Activated T-helper 17 cell treated with anti-CD3 and anti-CD28 coated beads, Interleukin-2, amount 50 U/mL, for 72 hours (primary cell): ENCODE data around the gene CTNNA3. TPM values are rescaled to one million over a fixed set of nuclear protein-coding genes. Genes with fewer than 3 reads are reported as not detected.

Experiments used
- ATAC-seq: fragments of 150-1000 bp; cut with Tn5 transposase; replicated peaks from 2 replicates; pipeline ENCODE4 v1.10.0; 2021; ENCODE audit warnings: mild to moderate bottlenecking, moderate library complexity
- H3K27ac Mint-ChIP-seq: one replicate; pipeline ENCODE4 v1.8.0; 2022; ENCODE audit warnings: mixed read lengths
- H3K27me3 Mint-ChIP-seq: one replicate; pipeline ENCODE4 v1.8.0; 2022; ENCODE audit warnings: mixed read lengths
- H3K36me3 Mint-ChIP-seq: one replicate; pipeline ENCODE4 v1.8.0; 2022; ENCODE audit warnings: low read depth, mild to moderate bottlenecking, mixed read lengths
- H3K4me1 Mint-ChIP-seq: one replicate; pipeline ENCODE4 v1.8.0; 2022; ENCODE audit warnings: mixed read lengths
- H3K4me3 Mint-ChIP-seq: one replicate; pipeline ENCODE4 v1.8.0; 2022; ENCODE audit warnings: mild to moderate bottlenecking, mixed read lengths
- H3K9me3 Mint-ChIP-seq: one replicate; pipeline ENCODE4 v1.8.0; 2022; ENCODE audit warnings: mixed read lengths
- total RNA-seq, 2 donors: library from RNA; stranded (reverse); gene quantifications; one replicate each; pipeline ENCODE4 v1.2.3, GENCODE V29; 2022

Gene CTNNA3
- total RNA-seq, 2 donors from 2014 or later = 5.7 TPM; not detected in 1

DNA sequence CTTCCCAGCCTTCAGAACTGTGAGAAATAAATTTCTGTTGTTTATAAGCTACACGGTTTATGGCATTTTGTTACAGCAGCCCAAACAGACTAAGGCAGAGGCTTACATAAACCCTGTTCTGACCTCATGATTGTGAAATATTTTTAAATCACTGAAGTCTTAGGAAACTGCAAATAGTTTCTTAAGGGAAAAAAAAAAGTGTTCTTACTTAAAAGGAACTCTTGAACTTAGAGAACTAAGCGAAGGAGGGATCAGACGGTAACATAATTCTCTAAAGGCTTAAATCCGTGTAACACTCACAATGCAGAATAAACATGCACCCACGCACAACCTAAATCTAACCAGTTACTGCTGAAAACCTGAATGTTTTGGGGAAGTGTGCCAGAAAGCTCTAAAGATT lies 1519.2 kb downstream of the CTNNA3 start:
- no peak for ATAC-seq
- no peaks in the 10 kb centered on the region for H3K9me3 Mint-ChIP-seq
- no peak overlapping the region for H3K4me3 Mint-ChIP-seq
- no peaks in the 10 kb centered on the region for H3K36me3 Mint-ChIP-seq
- H3K4me1 Mint-ChIP-seq = no peaks in the 10 kb centered on the region
- no peak overlapping the region for H3K27ac Mint-ChIP-seq
- H3K27me3 Mint-ChIP-seq = peaks cover 4% of the 10 kb centered on the region

DNA sequence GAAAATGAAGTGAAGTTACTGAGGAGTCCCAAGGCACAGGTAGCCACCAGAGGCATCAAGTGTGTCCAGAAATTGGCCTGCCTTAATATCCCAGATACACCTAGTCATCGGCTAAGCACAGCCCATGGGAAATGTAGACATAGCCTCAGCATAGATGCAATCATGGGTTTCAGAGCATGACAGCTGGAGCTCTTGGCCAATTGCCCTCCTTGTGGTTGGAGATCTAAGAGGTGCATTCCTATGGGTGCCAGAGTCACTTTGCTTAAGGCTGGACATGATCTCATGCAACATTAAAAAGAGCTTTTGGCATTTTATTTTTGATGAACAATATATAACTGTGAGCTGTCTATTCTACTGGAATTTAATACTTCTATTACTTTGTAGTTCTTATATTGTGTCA lies 1528.2 kb downstream of the CTNNA3 start:
- no peak for ATAC-seq
- Mint-ChIP-seq H3K27ac (no peak overlapping the region), H3K9me3 (no peaks in the 10 kb centered on the region), H3K4me1 (no peaks in the 10 kb centered on the region), H3K27me3 (peaks cover 6% of the 10 kb centered on the region), H3K4me3 (no peak overlapping the region), H3K36me3 (no peaks in the 10 kb centered on the region)

DNA sequence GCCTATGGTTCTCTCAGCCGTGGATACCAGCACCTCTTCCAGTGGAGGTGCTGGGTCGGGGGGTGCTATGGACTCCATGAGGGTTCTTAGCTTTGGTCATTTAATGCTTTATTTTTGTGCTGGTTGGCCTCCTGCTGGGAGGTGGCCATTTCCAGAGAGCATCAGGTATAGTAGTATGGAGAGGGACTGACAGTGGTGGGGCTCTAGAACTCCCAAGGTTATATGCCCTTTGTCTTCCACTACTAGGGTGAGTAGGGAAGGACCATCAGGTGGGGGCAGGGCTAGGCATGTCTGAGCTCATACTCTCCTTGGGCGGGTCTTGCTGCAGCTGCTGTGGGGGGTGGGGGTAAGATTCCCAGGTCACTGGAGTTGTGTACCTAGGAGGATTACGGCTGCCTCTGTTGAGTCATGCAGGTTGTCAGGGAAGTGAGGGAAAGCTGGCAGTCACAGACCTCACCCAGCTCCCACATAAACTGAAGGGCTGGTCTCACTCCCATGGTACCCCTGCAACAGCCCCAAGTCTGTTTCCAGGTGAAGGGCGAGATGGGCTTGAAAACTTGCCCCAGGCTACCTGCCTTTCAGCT lies 1533.3 kb downstream of the CTNNA3 start:
- H3K27me3 Mint-ChIP-seq = no peaks in the 10 kb centered on the region
- no peaks in the 10 kb centered on the region for H3K36me3 Mint-ChIP-seq
- H3K27ac Mint-ChIP-seq = no peak overlapping the region
- ATAC-seq = no peak
- no peaks in the 10 kb centered on the region for H3K9me3 Mint-ChIP-seq
- no peak overlapping the region for H3K4me3 Mint-ChIP-seq
- no peaks in the 10 kb centered on the region for H3K4me1 Mint-ChIP-seq

DNA sequence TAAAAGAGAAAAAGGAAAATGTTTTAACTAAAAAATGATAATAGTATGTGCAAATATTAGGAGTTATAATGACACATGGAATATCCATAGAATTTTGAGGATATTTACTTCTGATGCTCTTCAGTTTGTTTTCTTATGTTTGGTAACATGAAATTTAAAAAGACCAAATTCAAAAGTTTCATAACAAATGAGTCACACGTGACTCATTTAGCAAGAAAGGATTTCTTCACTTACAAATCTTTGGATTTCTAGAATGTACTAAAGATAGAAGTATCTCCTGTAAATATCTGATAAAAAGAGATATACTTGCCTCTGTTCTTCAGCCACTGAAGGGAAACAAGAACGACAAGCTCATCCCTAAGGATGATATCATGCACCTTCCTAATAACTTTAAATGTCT lies 1544.6 kb downstream of the CTNNA3 start:
- Mint-ChIP-seq H3K27me3 (no peaks in the 10 kb centered on the region), H3K9me3 (no peaks in the 10 kb centered on the region), H3K4me1 (no peaks in the 10 kb centered on the region), H3K27ac (no peak overlapping the region), H3K4me3 (no peak overlapping the region), H3K36me3 (no peaks in the 10 kb centered on the region)
- ATAC-seq = no peak

DNA sequence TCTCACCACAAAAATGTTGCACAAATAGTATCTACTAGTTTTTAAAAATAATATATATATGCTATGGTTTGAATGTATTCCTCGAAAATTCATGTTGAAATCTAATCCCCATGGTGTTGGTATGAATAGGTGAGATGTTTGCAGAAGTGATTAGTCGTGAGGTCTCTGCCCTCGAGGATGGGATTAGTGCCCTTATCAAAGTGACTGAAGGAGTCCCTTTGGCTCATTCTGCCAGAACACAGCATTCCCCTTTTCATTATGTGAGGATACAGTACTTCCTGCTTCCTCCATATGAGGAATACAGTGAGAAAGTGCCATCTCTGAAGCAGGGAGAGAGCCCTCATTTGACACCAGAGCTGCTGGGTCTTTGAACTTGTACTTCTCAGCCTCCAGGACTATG lies 1547.7 kb downstream of the CTNNA3 start:
- H3K27me3 Mint-ChIP-seq = no peaks in the 10 kb centered on the region
- no peaks in the 10 kb centered on the region for H3K36me3 Mint-ChIP-seq
- no peak overlapping the region for H3K27ac Mint-ChIP-seq
- no peaks in the 10 kb centered on the region for H3K4me1 Mint-ChIP-seq
- no peaks in the 10 kb centered on the region for H3K9me3 Mint-ChIP-seq
- ATAC-seq = no peak
- H3K4me3 Mint-ChIP-seq = no peak overlapping the region

DNA sequence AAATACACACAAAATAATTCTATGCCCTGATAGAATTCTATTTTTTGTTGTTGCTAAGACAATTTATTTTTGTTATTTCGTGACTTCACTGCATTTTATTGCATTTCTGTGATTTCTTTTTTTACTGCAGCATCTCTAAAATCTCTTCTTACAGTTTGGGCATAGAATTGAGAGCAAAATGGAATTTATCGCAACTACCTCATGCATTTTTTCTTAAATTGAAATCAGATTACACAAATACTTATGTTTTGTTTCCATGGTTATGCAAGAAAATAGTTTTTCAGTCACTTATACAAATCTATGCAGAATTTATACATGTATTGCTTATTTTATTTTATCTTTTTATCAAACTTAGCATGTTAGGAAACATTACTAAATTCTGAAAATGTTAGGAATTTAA lies 1552.0 kb downstream of the CTNNA3 start:
- Mint-ChIP-seq H3K4me3 (no peak overlapping the region), H3K27ac (no peak overlapping the region), H3K36me3 (no peaks in the 10 kb centered on the region), H3K4me1 (no peaks in the 10 kb centered on the region), H3K9me3 (no peaks in the 10 kb centered on the region), H3K27me3 (no peaks in the 10 kb centered on the region)
- ATAC-seq = no peak

DNA sequence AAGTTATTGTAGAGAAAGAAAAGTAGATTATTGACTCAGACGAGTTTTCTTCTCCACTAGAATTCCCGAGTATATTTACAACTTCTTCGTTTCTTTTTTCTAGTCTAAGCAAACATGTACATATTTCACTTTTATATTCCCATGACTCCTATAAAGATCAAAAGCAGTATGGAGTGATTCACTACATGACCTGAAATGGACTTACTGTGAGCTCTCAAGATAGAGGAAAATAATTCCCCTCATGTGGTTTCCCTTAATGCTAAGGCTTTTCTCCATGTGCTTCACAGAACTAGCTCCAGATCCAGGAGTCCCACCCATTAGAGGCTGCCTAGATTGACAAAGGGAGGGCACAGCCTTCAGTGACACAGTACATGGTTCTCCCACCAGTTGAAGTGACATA lies 1593.2 kb downstream of the CTNNA3 start:
- no peak for ATAC-seq
- H3K9me3 Mint-ChIP-seq = peaks cover 5% of the 10 kb centered on the region
- H3K4me1 Mint-ChIP-seq = no peaks in the 10 kb centered on the region
- H3K4me3 Mint-ChIP-seq = no peak overlapping the region
- no peaks in the 10 kb centered on the region for H3K27me3 Mint-ChIP-seq
- H3K36me3 Mint-ChIP-seq = no peaks in the 10 kb centered on the region
- no peak overlapping the region for H3K27ac Mint-ChIP-seq

DNA sequence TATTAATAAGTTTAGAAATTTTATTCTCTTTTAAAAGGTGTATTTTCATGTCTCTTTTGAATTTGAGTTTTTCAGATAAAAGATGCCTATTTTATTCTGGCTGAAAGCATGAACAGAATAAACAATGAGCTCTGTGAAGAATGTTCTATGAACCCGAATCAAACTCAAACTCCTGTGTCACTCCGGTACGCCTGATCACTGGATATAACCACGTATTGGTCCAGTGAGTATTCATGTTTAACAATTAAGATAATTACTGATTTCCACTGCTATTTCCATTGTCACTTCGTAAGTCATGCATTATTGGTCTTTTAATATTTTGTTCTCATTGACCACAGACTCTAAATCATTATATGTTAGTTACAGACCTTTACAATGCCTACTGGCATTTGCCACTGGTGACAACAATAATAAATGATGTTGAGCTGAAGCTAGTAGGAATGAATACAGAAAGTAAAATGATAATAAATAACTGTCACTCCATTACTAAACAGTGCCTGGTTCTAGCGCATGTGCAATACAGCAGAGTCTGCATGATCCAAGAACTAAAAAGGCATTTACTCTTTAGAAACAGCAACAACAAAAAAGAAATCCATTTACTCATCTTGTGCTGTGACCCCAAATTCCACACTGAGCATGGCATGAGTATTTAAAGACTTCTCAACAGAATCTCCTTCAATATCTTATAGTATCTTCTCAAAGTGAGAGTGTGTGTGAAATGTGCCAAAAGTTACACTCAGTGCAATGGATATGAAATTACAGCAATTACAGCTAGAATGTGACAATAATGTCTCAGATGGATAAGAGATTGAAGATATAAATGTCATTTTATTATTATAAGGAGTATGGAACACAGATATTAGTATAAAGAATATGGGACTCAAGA lies 1597.2 kb downstream of the CTNNA3 start:
- no peaks in the 10 kb centered on the region for H3K4me1 Mint-ChIP-seq
- ATAC-seq = no peak
- no peaks in the 10 kb centered on the region for H3K27me3 Mint-ChIP-seq
- no peaks in the 10 kb centered on the region for H3K36me3 Mint-ChIP-seq
- H3K27ac Mint-ChIP-seq = no peak overlapping the region
- peaks cover 5% of the 10 kb centered on the region for H3K9me3 Mint-ChIP-seq
- H3K4me3 Mint-ChIP-seq = no peak overlapping the region

DNA sequence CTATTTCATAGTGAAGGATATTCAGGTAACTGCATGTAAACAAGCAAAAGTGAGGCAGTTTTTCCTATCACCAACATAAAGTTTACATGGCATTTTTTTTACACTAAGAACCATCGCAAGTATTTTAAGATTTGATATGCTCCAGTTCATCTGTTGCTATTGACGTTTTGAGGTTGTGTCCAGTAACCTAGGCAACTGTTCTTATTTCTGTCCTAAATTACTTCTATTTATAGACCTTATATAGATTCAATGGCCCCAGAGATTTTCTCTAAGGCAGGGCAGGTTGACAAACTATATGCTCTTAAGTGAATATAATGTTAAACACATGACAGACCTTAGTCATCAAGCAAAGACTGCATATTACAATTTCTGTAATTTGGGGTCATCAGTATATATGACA lies 1600.4 kb downstream of the CTNNA3 start:
- Mint-ChIP-seq H3K36me3 (no peaks in the 10 kb centered on the region), H3K27me3 (no peaks in the 10 kb centered on the region), H3K4me1 (no peaks in the 10 kb centered on the region), H3K27ac (no peak overlapping the region), H3K4me3 (no peak overlapping the region), H3K9me3 (no peaks in the 10 kb centered on the region)
- ATAC-seq = no peak

DNA sequence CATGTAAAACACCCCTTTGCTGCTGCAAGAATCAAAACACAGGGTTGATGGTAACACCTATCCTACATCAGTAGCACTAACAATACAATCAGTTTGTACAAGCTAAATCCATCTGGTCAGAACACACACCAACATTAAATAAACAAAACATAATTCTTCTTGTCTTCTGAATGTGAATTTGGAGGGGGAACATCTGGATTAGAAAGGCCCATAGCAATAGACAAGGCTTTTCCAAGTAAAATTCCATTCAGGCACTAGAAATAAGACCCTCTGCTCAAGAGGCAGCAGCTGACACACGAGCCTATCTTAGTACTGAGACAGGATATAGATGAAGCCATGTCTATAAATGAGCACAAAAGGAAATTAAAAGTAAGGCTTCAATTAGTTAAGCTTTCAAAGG lies 1610.1 kb downstream of the CTNNA3 start:
- no peak for ATAC-seq
- H3K9me3 Mint-ChIP-seq = no peaks in the 10 kb centered on the region
- no peaks in the 10 kb centered on the region for H3K36me3 Mint-ChIP-seq
- H3K4me3 Mint-ChIP-seq = no peak overlapping the region
- H3K27me3 Mint-ChIP-seq = no peaks in the 10 kb centered on the region
- H3K4me1 Mint-ChIP-seq = no peaks in the 10 kb centered on the region
- no peak overlapping the region for H3K27ac Mint-ChIP-seq

DNA sequence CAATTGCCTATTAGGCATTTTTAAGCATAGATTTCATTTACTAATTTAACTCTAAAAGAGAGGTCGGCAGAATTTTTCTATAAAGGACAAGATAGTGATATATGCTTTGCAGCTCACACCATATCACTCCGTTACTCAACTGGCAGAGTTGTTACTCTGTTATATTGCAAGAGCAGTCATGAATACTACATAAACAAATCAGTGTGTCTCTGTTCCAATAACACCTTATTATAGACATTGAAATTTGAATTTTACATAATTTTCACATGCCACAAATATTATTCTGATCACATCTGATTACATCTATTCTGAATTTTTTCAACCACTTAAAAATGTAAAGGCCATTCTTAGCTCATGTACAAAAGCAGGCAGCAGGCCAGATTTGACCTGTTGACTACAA lies 1624.1 kb downstream of the CTNNA3 start:
- H3K4me1 Mint-ChIP-seq = no peaks in the 10 kb centered on the region
- H3K27me3 Mint-ChIP-seq = no peaks in the 10 kb centered on the region
- ATAC-seq = no peak
- peaks cover 5% of the 10 kb centered on the region for H3K9me3 Mint-ChIP-seq
- H3K36me3 Mint-ChIP-seq = no peaks in the 10 kb centered on the region
- no peak overlapping the region for H3K4me3 Mint-ChIP-seq
- no peak overlapping the region for H3K27ac Mint-ChIP-seq

DNA sequence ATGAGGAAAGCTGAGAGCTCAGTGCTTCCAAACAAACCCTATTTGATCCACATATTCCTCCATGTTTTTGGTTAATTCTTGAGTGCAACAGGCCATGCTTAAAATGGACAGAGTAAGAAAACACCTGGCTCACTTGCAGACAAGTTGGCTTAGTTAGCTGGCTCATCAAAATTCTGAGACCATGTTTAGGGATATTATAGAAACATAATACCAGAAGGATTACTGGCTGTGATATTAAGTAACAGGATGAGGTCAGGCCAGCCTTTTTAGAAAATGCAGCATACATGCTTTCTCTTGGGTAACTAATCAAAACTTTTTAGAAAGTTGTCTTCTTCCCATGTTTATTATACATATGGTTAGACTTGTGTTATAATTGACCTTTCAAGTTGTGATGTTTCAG lies 1637.4 kb downstream of the CTNNA3 start:
- no peaks in the 10 kb centered on the region for H3K9me3 Mint-ChIP-seq
- H3K27me3 Mint-ChIP-seq = no peaks in the 10 kb centered on the region
- no peak overlapping the region for H3K4me3 Mint-ChIP-seq
- no peak for ATAC-seq
- H3K4me1 Mint-ChIP-seq = no peaks in the 10 kb centered on the region
- no peaks in the 10 kb centered on the region for H3K36me3 Mint-ChIP-seq
- H3K27ac Mint-ChIP-seq = no peak overlapping the region

DNA sequence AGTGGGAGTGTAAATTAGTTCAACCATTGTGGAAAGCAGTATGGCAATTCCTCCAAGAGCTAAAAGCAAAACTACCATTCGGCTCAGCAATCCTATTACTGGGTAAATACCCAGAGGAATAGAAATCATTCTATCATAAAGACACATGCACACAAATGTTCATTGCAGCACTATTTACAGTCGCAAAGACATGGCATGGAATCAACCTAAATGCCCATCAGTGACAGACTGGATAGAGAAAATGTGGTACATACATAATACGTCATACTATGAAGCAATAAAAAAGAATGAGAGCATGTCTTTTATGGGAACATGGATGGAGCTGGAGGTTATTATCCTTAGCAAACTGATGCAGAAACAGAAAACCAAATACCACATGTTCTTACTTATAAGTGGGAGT lies 1646.7 kb downstream of the CTNNA3 start:
- no peak overlapping the region for H3K4me3 Mint-ChIP-seq
- no peaks in the 10 kb centered on the region for H3K4me1 Mint-ChIP-seq
- H3K27me3 Mint-ChIP-seq = no peaks in the 10 kb centered on the region
- no peaks in the 10 kb centered on the region for H3K36me3 Mint-ChIP-seq
- no peak overlapping the region for H3K27ac Mint-ChIP-seq
- no peak for ATAC-seq
- peaks cover 25% of the 10 kb centered on the region for H3K9me3 Mint-ChIP-seq

DNA sequence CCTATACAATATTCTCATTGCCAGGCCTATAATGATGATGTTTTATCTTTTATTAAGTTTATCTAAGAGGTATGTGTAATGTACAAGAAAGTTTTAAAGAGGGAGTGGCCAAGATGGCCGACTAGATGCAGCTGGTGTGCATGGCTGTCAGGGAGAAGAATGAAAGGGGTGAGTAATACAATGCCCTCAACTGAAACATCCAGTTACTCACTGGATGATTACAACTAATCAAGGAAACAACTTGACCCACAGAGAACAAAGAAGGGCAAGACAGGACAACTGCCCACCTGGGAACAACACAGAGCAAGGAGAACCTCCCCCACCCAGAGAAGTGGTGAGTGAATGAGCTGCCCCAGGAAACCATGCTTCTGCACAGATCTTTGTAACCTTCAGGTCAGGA lies 1650.1 kb downstream of the CTNNA3 start:
- Mint-ChIP-seq H3K27me3 (no peaks in the 10 kb centered on the region), H3K27ac (no peak overlapping the region)

DNA sequence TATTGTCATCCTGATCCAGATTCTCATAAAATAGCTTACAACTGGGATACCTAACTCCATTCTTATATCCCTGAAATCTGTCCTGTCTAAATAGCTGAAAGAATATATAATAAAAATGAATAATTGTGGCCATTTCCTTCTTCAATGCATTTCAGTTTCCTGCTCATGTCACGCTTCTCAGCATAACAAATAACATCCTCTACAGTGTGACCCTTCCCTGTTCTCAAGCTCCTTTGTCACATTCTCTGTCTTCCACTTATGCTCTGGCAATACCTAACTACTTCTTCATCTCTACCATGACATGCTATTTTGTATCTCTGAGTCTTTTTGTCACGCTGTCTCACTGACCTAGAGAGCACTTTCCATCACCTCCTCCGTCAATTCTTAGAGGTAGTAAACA lies 1654.2 kb downstream of the CTNNA3 start:
- Mint-ChIP-seq H3K9me3 (peaks cover 23% of the 10 kb centered on the region), H3K27ac (no peak overlapping the region), H3K27me3 (no peaks in the 10 kb centered on the region), H3K36me3 (no peaks in the 10 kb centered on the region), H3K4me3 (no peak overlapping the region), H3K4me1 (no peaks in the 10 kb centered on the region)
- no peak for ATAC-seq

More for the DNA sequence above, 1650.1 kb downstream of the CTNNA3 start:
- Mint-ChIP-seq H3K4me1 (no peaks in the 10 kb centered on the region), H3K9me3 (peaks cover 34% of the 10 kb centered on the region), H3K4me3 (no peak overlapping the region), H3K36me3 (no peaks in the 10 kb centered on the region)
- ATAC-seq = no peak
